H1 (cell line): ENCODE results near the gene TMEM115. TPM values are rescaled to one million over a fixed set of nuclear protein-coding genes. Genes with fewer than 3 reads are reported as not detected.
A peak's percentile ranks its signal among the peaks of the same experiment; 100 is the strongest.

Source experiments
- CTCF ChIA-PET: fragments of 300-600 bp; sonication (Branson Sonifier 250); formaldehyde crosslinking; loops from one replicate; lab custom pipeline; 2021; ENCODE audit not compliant: partially characterized antibody; lab: Charles Lee
- POLR2A ChIA-PET: fragments of 300-600 bp; sonication (Branson Sonifier 250); formaldehyde crosslinking; loops from one replicate; lab custom pipeline; 2021; ENCODE audit warnings: inconsistent platforms; ENCODE audit not compliant: partially characterized antibody; lab: Charles Lee
- DNase-seq, 2 experiments: peaks; one replicate each; pipeline versions ENCODE4 v3.0.0 to v3.0.0-alpha.2; 2010 to 2022; ENCODE audit warnings: low spot score in 2 of 2, low read depth in 1 of 2, mixed read lengths in 1 of 2
- FAIRE-seq: peaks from 2 replicates; lab custom pipeline; 2011; peaks lifted over from hg19 to GRCh38; lab: Jason Lieb, UNC
- H2AFZ ChIP-seq: 2 replicates; pipeline ENCODE4 v1.8.1; 2012; ENCODE audit warnings: low read length, inconsistent platforms
- H2AK5ac ChIP-seq: 2 replicates; pipeline ENCODE4 v1.6.1; 2013; ENCODE audit warnings: low read depth, low read length
- H2BK120ac ChIP-seq: replicated peaks from 2 replicates; pipeline ENCODE3; 2013; ENCODE audit warnings: low read depth, low read length, inconsistent platforms
- H2BK12ac ChIP-seq: 2 replicates; pipeline ENCODE4 v1.6.1; 2013; ENCODE audit warnings: low read depth, low read length
- H2BK15ac ChIP-seq: 2 replicates; pipeline ENCODE4 v1.6.1; 2013; ENCODE audit warnings: low read length
- H2BK20ac ChIP-seq: 2 replicates; pipeline ENCODE4 v1.6.1; 2013; ENCODE audit warnings: low read length
- H2BK5ac ChIP-seq: 2 replicates; pipeline ENCODE4 v1.6.1; 2013; ENCODE audit warnings: low read depth, low read length
- H3K14ac ChIP-seq: 2 replicates; pipeline ENCODE4 v1.6.1; 2013; ENCODE audit warnings: inconsistent platforms; ENCODE audit not compliant: insufficient read length
- H3K18ac ChIP-seq: 2 replicates; pipeline ENCODE4 v1.6.1; 2013; ENCODE audit warnings: low read length; ENCODE audit errors: extremely low read depth
- H3K23ac ChIP-seq: 2 replicates; pipeline ENCODE4 v1.6.1; 2013; ENCODE audit warnings: inconsistent platforms; ENCODE audit not compliant: insufficient read length
- H3K23me2 ChIP-seq: 2 replicates; pipeline ENCODE4 v1.6.1; 2013; ENCODE audit warnings: low read depth, low read length
- H3K27ac ChIP-seq: 2 replicates; pipeline ENCODE4 v1.6.1; 2011; ENCODE audit warnings: low read depth, low read length, inconsistent platforms
- H3K27me3 ChIP-seq, 4 experiments: replicated peaks in 1 of 4; 1 replicate in 1 of 4; 2 replicates in 3 of 4; pipeline versions ENCODE4 v1.6.1 to v1.8.1; 2011 to 2013; ENCODE audit warnings: low read length in 3 of 4, mild to moderate bottlenecking in 3 of 4, inconsistent platforms in 2 of 4, mixed read lengths in 2 of 4, moderate library complexity in 1 of 4; ENCODE audit not compliant: control insufficient read depth in 3 of 4, insufficient read depth in 3 of 4; ENCODE audit errors: extremely low read depth in 1 of 4
- H3K36me3 ChIP-seq, 4 experiments: 2 replicates each; pipeline versions ENCODE4 v1.6.1 to v1.8.1; 2011 to 2013; ENCODE audit warnings: mild to moderate bottlenecking in 4 of 4, low read length in 3 of 4, moderate library complexity in 2 of 4, control low read depth in 1 of 4, inconsistent platforms in 1 of 4; ENCODE audit not compliant: insufficient read depth in 4 of 4, control insufficient read depth in 2 of 4
- H3K4ac ChIP-seq: replicated peaks from 2 replicates; pipeline ENCODE3; 2013; ENCODE audit warnings: low read length, low read depth, mixed read lengths, inconsistent platforms; ENCODE audit not compliant: insufficient read length
- H3K4me1 ChIP-seq, 4 experiments: replicated peaks in 1 of 4; 1 replicate in 1 of 4; 2 replicates in 3 of 4; pipeline versions ENCODE4 v1.6.1 to v1.8.1; 2011 to 2013; ENCODE audit warnings: low read length in 3 of 4, inconsistent platforms in 2 of 4, mixed read lengths in 1 of 4; ENCODE audit not compliant: insufficient read depth in 4 of 4, control insufficient read depth in 3 of 4
- H3K4me2 ChIP-seq, 2 experiments: 2 replicates each; pipeline versions ENCODE4 v1.6.1 to v1.8.1; 2011 to 2013; ENCODE audit warnings: low read depth in 2 of 2, low read length in 2 of 2, control low read depth in 1 of 2, inconsistent platforms in 1 of 2, mild to moderate bottlenecking in 1 of 2; ENCODE audit not compliant: insufficient read depth in 1 of 2
- H3K4me3 ChIP-seq, 4 experiments: fragments of 200-600, 300-600 bp in 1 of 4; sonication (generic), shearing (Covaris generic), sonication (Bioruptor Twin) in 1 of 4; 2 replicates each; pipeline versions ENCODE4 v1.5.1 to v1.8.1; 2011 to 2016; ENCODE audit warnings: low read length in 4 of 4, low read depth in 3 of 4, control low read depth in 2 of 4, inconsistent platforms in 2 of 4, mild to moderate bottlenecking in 2 of 4, mixed read lengths in 1 of 4, moderate library complexity in 1 of 4; ENCODE audit not compliant: insufficient read depth in 2 of 4; ENCODE audit errors: extremely low read depth in 1 of 4
- H3K56ac ChIP-seq: replicated peaks from 2 replicates; pipeline ENCODE3; 2013; ENCODE audit warnings: low read depth, mild to moderate bottlenecking, mixed read lengths, low read length, inconsistent platforms; ENCODE audit not compliant: insufficient read length
- H3K79me1 ChIP-seq: 2 replicates; pipeline ENCODE4 v1.6.1; 2013; ENCODE audit warnings: low read depth, low read length, control low read depth
- H3K79me2 ChIP-seq, 2 experiments: 2 replicates each; pipeline versions ENCODE4 v1.6.1 to v1.8.1; 2012 to 2013; ENCODE audit warnings: low read length in 2 of 2, mild to moderate bottlenecking in 2 of 2, inconsistent platforms in 1 of 2; ENCODE audit not compliant: insufficient read depth in 2 of 2, control insufficient read depth in 1 of 2
- H3K9ac ChIP-seq, 4 experiments: replicated peaks in 1 of 4; 1 replicate in 1 of 4; 2 replicates in 3 of 4; pipeline versions ENCODE4 v1.6.1 to v1.8.1; 2011 to 2013; ENCODE audit warnings: low read depth in 3 of 4, low read length in 3 of 4, control low read depth in 2 of 4, mild to moderate bottlenecking in 2 of 4, moderate library complexity in 2 of 4, inconsistent platforms in 1 of 4; ENCODE audit errors: extremely low read depth in 1 of 4
- H3K9me3 ChIP-seq, 2 experiments: 2 replicates each; pipeline versions ENCODE4 v1.6.1 to v1.8.1; 2012 to 2013; ENCODE audit warnings: mild to moderate bottlenecking in 2 of 2, moderate library complexity in 2 of 2, control low read depth in 1 of 2, inconsistent platforms in 1 of 2, low read depth in 1 of 2, low read length in 1 of 2, mixed read lengths in 1 of 2; ENCODE audit not compliant: insufficient read depth in 2 of 2
- H4K20me1 ChIP-seq, 2 experiments: replicated peaks in 1 of 2; 2 replicates each; pipeline versions ENCODE3 to v1.8.1; 2011 to 2013; ENCODE audit warnings: inconsistent platforms in 2 of 2, low read length in 2 of 2, mild to moderate bottlenecking in 1 of 2; ENCODE audit not compliant: insufficient read depth in 2 of 2, control insufficient read depth in 1 of 2
- H4K5ac ChIP-seq: 2 replicates; pipeline ENCODE4 v1.6.1; 2013; ENCODE audit warnings: low read length, low read depth, mixed read lengths, inconsistent platforms; ENCODE audit not compliant: insufficient read length
- H4K8ac ChIP-seq: 2 replicates; pipeline ENCODE4 v1.8.0; 2013; ENCODE audit warnings: mild to moderate bottlenecking, moderate library complexity, low read length, inconsistent platforms; ENCODE audit not compliant: insufficient read depth; ENCODE audit errors: extremely low read depth
- H4K91ac ChIP-seq: replicated peaks from 2 replicates; pipeline ENCODE3; 2013; ENCODE audit warnings: low read length, mixed read lengths, inconsistent platforms; ENCODE audit not compliant: insufficient read length
- YY1 ChIP-seq: IDR thresholded peaks from 2 replicates; pipeline ENCODE4 v1.6.1; 2011; ENCODE audit warnings: low read depth, mild to moderate bottlenecking, low read length
- ZNF274 ChIP-seq: IDR thresholded peaks from 2 replicates; pipeline ENCODE4 v1.7.0; 2012; ENCODE audit warnings: low read length, borderline replicate concordance; ENCODE audit errors: extremely low read depth
- WGBS, 2 experiments: shearing (Covaris generic) in 1 of 2; methylation state at CpG; one replicate each; pipeline versions ENCODE4 v1.1.6 to v1.1.7; 2013 to 2015; ENCODE audit warnings: low lambda C conversion rate in 2 of 2, mixed read lengths in 2 of 2, inconsistent platforms in 1 of 2, low coverage in 1 of 2, missing lambda C conversion rate in 1 of 2; ENCODE audit not compliant: insufficient replicate concordance in 2 of 2, insufficient coverage in 1 of 2, insufficient read length in 1 of 2; ENCODE audit errors: extremely low coverage in 1 of 2, missing lambda C conversion rate in 1 of 2; 5-methylcytosine and 5-hydroxymethylcytosine counted together
- polyA plus RNA-seq, 7 experiments: library from polyadenylated mRNA; depleted of rRNA in 3 of 7; stranded (reverse) in 5 of 7; unstranded in 2 of 7; fragments of >200 nt in 5 of 7; fragments of 200-250 nt in 2 of 7; gene quantifications; 1 replicate in 5 of 7; 2 replicates in 1 of 7; 4 replicates in 1 of 7; pipeline versions ENCODE4 v1.2.1 to v1.2.3, GENCODE V29; 2011 to 2013; ENCODE audit warnings: missing spikeins in 2 of 7, mixed read lengths in 2 of 7
- total RNA-seq: library from RNA; stranded (reverse); fragmentation: NEBNext Ultra II Directional; extraction: Animal tissue kit (Norgen Biotek cat#: 25700); gene quantifications from 2 replicates; pipeline ENCODE4 v1.2.1, GENCODE V29; 2021

TMEM115 gene
- total and polyA plus RNA-seq, 2 of the 8 experiments (the other 6 are each of a cell fraction or from before 2014, with no cell fraction given), result 25.4 to 32.4 TPM

DNA sequence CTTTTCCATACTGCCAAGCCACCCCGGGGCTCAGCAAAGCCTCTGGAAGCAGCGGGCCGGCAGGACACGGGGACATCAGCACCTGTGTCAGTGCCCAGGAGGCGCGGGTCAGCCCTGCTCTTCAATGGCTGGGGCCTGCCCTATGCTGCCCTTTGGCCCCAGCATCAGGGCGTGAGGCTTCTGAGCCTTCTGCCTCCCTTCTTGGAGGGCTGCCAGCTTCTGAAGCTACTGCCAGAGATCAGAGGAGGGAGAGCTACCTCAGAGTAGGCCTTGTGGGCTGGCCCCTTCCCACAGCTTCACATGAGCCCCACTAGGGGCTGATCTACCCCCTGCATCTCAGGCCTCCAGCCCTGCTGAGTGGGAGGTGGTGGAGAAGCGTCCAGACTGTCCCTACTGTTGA lies 13.0 kb upstream of the TMEM115 start:
- no peaks in the 10 kb centered on the region for H3K79me2 ChIP-seq
- H2BK5ac ChIP-seq, result peak overlapping the region; percentile 12; the same call in 1 of the 2 replicates
- H2AK5ac ChIP-seq, result no peak overlapping the region
- no peak overlapping the region for H3K14ac ChIP-seq
- 0 out of 2 replicates have a peak, but pooled peaks cover 2% of the 10 kb centered on the region for H3K79me1 ChIP-seq
- peak overlapping the region; percentile 90; the same call in 1 of the 2 replicates for H2BK15ac ChIP-seq
- no peaks in the 10 kb centered on the region for H3K9me3 ChIP-seq
- POLR2A ChIA-PET, result interaction anchor here (0.9 kb wide), 1 partner anchor 27 kb away, joined by 3 read pairs; no protein-coding TSS in a partner anchor
- CTCF ChIA-PET, result interaction anchor here (0.6 to 1.2 kb wide), 3 partner anchors 62 to 192 kb away, joined by 3 read pairs; no protein-coding TSS in a partner anchor
- peak overlapping the region; percentile 12 for H3K56ac ChIP-seq
- H3K36me3 ChIP-seq, result no peaks in the 10 kb centered on the region
- H3K23ac ChIP-seq, result no peak overlapping the region
- no peak overlapping the region for H3K27ac ChIP-seq
- H2AFZ ChIP-seq, result no peak overlapping the region
- H4K20me1 ChIP-seq, result peaks cover 0 to 2% of the 10 kb centered on the region in 2 experiments
- H4K91ac ChIP-seq, result peak overlapping the region; percentile 3
- no peak overlapping the region for H3K4me2 ChIP-seq
- no peak overlapping the region for H3K4me3 ChIP-seq
- peak overlapping the region; percentile 44; the same call in 1 of the 2 replicates for H2BK12ac ChIP-seq
- H2BK20ac ChIP-seq, result peak overlapping the region; percentile 61; the same call in 1 of the 2 replicates
- FAIRE-seq, result no peak
- no peak overlapping the region for H4K8ac ChIP-seq
- 81% methylated on average over 8 of the region's 8 CpGs; no CpG with 5 or more reads in 1 of the 2 experiments for WGBS, 2 experiments
- no peak overlapping the region for H3K18ac ChIP-seq
- H3K23me2 ChIP-seq, result 0 out of 2 replicates have a peak, but pooled peaks cover 2% of the 10 kb centered on the region
- peak overlapping the region; percentile 74 for H3K4ac ChIP-seq
- no peak overlapping the region for H2BK120ac ChIP-seq
- peaks cover 0 to 29% (median 20%) of the 10 kb centered on the region in 4 experiments; a peak in 6 of 7 replicates for H3K4me1 ChIP-seq
- H4K5ac ChIP-seq, result no peak overlapping the region
- no peak overlapping the region for H3K9ac ChIP-seq
- no peaks in the 10 kb centered on the region; a peak in 2 of 7 replicates for H3K27me3 ChIP-seq
- DNase-seq, result no peak
- TF ChIP-seq YY1 (no peak), ZNF274 (no peak)
